AG04449 (cell line): Measurements from ENCODE around the gene STXBP4.

Experiments
- CTCF ChIA-PET: fragments of 350-600 bp; formaldehyde crosslinking; extraction: SDS; loops from one replicate; lab custom pipeline; 2021; ENCODE audit warnings: antibody characterized with exemption; lab: Yijun Ruan, JAX
- POLR2A ChIA-PET: fragments of 400-600, 350-600 bp; formaldehyde crosslinking; extraction: SDS; loops from one replicate; lab custom pipeline; 2020; ENCODE audit warnings: antibody characterized with exemption, inconsistent platforms; lab: Yijun Ruan, JAX
- DNase-seq: peaks from one replicate; pipeline ENCODE4 v3.0.0-alpha.2; 2010; ENCODE audit warnings: low read depth, low spot score
- H3K4me3 ChIP-seq: 2 replicates; pipeline ENCODE4 v1.5.1; 2011; ENCODE audit warnings: low read depth, mild to moderate bottlenecking, control low read depth, low read length
- TF ChIP-seq, protein P1 (sequence below): IDR thresholded peaks from one replicate; pipeline ENCODE4 v1.5.1; 2011; ENCODE audit warnings: mild to moderate bottlenecking, moderate library complexity, low read length, control low read depth, inconsistent platforms; ENCODE audit not compliant: insufficient read depth; ENCODE audit errors: missing control alignments

STXBP4 gene

DNA sequence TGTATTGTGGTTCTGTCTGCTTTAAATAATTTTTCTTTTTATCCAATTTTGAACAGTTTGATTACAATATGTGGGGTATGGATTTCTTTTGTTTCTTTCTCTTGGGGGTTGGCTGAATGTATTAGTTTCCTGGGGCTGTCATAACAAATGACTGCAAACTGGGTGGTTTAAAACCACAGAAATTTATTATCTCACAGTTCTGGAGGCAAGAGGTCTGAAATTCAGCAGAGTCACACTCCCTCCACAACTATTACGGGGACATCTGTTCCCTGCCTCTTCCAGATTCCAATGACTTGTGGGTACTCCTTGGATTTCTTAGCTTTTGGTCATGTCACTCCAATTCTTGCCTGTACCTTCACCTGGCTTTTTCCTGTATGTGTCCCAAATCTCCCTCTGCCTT lies 23.8 kb upstream of the STXBP4 start:
- no peak overlapping the region for H3K4me3 ChIP-seq
- no peak for DNase-seq
- ChIA-PET CTCF (no interaction called here), POLR2A (no interaction called here)
- TF ChIP-seq, protein P1, sequence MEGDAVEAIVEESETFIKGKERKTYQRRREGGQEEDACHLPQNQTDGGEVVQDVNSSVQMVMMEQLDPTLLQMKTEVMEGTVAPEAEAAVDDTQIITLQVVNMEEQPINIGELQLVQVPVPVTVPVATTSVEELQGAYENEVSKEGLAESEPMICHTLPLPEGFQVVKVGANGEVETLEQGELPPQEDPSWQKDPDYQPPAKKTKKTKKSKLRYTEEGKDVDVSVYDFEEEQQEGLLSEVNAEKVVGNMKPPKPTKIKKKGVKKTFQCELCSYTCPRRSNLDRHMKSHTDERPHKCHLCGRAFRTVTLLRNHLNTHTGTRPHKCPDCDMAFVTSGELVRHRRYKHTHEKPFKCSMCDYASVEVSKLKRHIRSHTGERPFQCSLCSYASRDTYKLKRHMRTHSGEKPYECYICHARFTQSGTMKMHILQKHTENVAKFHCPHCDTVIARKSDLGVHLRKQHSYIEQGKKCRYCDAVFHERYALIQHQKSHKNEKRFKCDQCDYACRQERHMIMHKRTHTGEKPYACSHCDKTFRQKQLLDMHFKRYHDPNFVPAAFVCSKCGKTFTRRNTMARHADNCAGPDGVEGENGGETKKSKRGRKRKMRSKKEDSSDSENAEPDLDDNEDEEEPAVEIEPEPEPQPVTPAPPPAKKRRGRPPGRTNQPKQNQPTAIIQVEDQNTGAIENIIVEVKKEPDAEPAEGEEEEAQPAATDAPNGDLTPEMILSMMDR, result no peak

DNA sequence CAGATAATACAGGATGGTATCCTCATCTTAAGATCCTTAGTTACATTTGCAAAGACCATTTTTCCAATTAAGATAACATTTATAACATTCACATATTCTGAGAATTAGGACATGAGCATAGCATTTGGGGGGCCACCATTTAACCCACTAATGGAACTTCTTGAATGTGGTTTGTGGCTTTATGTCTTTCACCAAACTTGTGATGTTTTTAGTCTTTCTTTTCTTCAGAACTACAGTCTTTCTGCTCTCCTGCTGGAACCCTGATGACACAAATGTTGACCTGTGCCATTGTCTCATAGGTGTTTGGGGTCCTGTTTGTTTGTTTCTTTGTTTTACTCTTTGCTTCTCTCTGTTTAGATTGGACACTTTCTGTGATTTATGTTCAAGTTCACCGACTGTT lies 23.3 kb upstream of the STXBP4 start:
- no peak for DNase-seq
- CTCF ChIA-PET, result no interaction called here
- no peak overlapping the region for H3K4me3 ChIP-seq
- TF ChIP-seq, protein P1, result no peak
- POLR2A ChIA-PET, result no interaction called here

DNA sequence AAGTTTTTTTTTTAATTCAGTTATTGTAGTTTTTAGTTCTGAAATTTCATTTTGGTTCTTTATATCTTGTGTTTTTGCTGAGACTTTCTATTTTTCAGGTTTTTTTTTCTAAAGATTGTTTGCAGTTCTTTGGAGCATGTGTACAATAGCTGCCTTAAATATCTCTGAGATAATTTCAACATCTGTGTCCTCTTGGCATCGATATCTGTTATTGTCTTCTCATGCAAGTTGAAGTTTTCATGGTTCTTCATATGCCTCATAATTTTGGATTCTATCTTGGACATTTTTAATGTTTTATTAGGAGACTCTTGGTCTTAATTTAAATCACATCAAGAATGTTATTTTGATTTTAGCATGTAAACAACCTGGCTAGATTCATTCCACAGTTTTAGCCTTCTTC lies 22.9 kb upstream of the STXBP4 start:
- DNase-seq, result no peak
- TF ChIP-seq, protein P1, result no peak
- CTCF ChIA-PET, result no interaction called here
- H3K4me3 ChIP-seq, result no peak overlapping the region
- POLR2A ChIA-PET, result no interaction called here

DNA sequence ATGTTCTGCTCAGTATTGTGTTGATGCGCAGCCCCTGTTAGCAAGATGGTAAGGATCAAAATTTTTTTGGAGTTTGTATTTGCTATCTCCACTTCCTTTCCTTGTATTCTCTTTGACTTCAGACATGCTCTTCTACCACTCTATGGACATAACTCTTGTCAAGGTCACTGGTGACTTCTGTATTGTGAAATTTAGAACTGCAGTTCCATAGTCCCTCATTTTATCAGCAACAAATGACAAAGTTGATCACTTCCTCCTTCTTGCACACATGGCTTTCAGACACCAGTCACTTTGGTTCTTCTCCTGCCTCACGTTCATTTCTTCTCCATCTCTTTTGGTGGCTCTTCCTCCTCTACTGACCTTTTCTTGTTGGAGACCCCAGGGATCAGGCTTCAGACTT lies 21.2 kb upstream of the STXBP4 start:
- ChIA-PET CTCF (no interaction called here), POLR2A (no interaction called here)
- no peak for DNase-seq
- H3K4me3 ChIP-seq, result no peak overlapping the region
- TF ChIP-seq, protein P1, result no peak

DNA sequence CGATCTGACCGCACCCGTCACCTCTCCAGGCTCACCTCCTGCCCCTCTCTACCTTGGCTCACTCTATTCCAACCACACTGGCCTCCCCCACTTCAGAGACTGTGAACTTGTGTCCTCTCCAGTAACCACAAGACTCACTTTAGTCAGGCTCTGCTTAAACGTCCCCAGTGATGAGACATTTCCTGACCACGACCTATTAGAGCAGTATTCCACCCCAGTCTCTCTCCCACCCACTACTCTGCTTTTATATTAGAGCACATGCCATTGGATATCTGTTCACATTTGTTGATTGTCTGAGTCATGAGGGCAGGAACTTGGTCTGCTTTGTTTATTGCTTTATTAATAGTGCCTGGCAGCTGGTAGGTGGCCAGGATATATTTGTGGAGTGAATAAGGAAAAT lies 20.2 kb upstream of the STXBP4 start:
- H3K4me3 ChIP-seq, result no peak overlapping the region
- TF ChIP-seq, protein P1, result no peak
- ChIA-PET POLR2A (no interaction called here), CTCF (no interaction called here)
- peak; percentile 53 for DNase-seq

DNA sequence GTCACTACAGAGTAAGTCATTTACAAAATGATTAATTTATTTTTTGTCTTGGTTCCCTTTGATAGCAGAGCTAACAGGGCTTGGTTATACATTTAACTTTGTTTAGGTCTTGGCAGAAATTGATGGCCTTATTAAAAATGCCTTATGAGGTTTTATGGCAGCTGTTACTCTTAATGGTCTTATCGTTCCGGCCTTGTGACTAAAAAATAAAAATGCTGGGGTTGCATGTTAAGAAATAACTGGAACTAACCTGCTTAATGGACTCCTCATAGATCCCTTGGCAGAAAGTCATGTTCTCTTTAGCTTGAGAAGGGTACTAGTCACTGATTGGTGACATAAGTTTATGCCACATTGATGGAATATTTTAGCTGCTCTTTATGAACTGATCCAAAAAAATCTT lies 18.4 kb upstream of the STXBP4 start:
- TF ChIP-seq, protein P1, result no peak

More for the DNA sequence above, 18.4 kb upstream of the STXBP4 start:
- DNase-seq, result no peak
- H3K4me3 ChIP-seq, result no peak overlapping the region
- ChIA-PET CTCF (no interaction called here), POLR2A (no interaction called here)
